Heart right ventricle (tissue), 16 donors: ENCODE measurements around the gene ADSS2. TPM values are rescaled to one million over a fixed set of nuclear protein-coding genes. Genes with fewer than 3 reads are reported as not detected.

Experiments used
- ATAC-seq, 8 donors: fragments of 200-7000 bp; cut with Tn5 transposase; one replicate each; pipeline ENCODE4 v1.9.1; 2020; ENCODE audit warnings: mild to moderate bottlenecking in 8 of 8, moderate library complexity in 8 of 8, moderate number of reproducible peaks in 1 of 8
- DNase-seq, 2 donors: peaks; one replicate each; pipeline ENCODE4 v3.0.0-alpha.2; 2020
- H3K27ac ChIP-seq, 10 donors: fragments of 200-600 bp; sonication (generic) in 2 of 10; one replicate each; pipeline versions ENCODE4 v1.5.0 to v1.8.0; 2020 to 2022; ENCODE audit warnings: mild to moderate bottlenecking in 3 of 10
- H3K27me3 ChIP-seq, 7 donors: fragments of 200-600 bp; one replicate each; pipeline ENCODE4 v1.8.0; 2021 to 2022; ENCODE audit warnings: mild to moderate bottlenecking in 2 of 7
- H3K36me3 ChIP-seq, 9 donors: fragments of 200-600 bp; sonication (generic) in 1 of 9; one replicate each; pipeline versions ENCODE4 v1.5.0 to v1.8.0; 2020 to 2022; ENCODE audit warnings: mild to moderate bottlenecking in 2 of 9
- H3K4me1 ChIP-seq, 9 donors: fragments of 200-600 bp; sonication (generic) in 1 of 9; one replicate each; pipeline versions ENCODE4 v1.5.0 to v1.8.0; 2020 to 2022; ENCODE audit warnings: mild to moderate bottlenecking in 4 of 9
- H3K4me3 ChIP-seq, 10 donors: fragments of 200-600 bp; sonication (generic) in 2 of 10; one replicate each; pipeline versions ENCODE4 v1.5.0 to v1.8.0; 2020 to 2022; ENCODE audit warnings: mild to moderate bottlenecking in 7 of 10, moderate library complexity in 2 of 10
- H3K9me3 ChIP-seq, 11 donors: fragments of 200-600 bp in 10 of 11; sonication (generic) in 2 of 11; one replicate each; pipeline versions ENCODE4 v1.5.0 to v1.8.0; 2013 to 2022; ENCODE audit warnings: mild to moderate bottlenecking in 2 of 11, control low read depth in 1 of 11, moderate library complexity in 1 of 11
- WGBS, 2 donors: extraction: QIAGEN DNeasy Blood & Tissue Kit; methylation state at CpG; one replicate each; pipeline ENCODE4 v1.1.7; 2013; ENCODE audit warnings: inconsistent platforms in 1 of 2; 5-methylcytosine and 5-hydroxymethylcytosine counted together
- intact Hi-C, 10 donors: fragments of 100-400 bp; cut with DNase I; formaldehyde crosslinking; loops; one replicate each; pipeline versions ENCODE4 v1.11.1 to v1.14.2; 2022
- polyA plus RNA-seq, 2 donors: library from polyadenylated mRNA; stranded (reverse); fragments of 200-250 nt; gene quantifications; one replicate each; pipeline ENCODE4 v1.2.3, GENCODE V29; 2013
- total RNA-seq, 10 donors: library from RNA; stranded (reverse); fragmentation: NEBNext Ultra II Directional in 3 of 10; extraction: Animal tissue kit (Norgen Biotek cat#: 25700) in 3 of 10; gene quantifications; one replicate each; pipeline versions ENCODE4 v1.2.1 to v1.2.4, GENCODE V29; 2021 to 2023
- TF ChIP-seq, protein P1 (sequence below), 9 donors: fragments of 200-600 bp; sonication (generic) in 2 of 9; IDR thresholded peaks; one replicate each; pipeline versions ENCODE4 v1.5.0 to v1.8.0; 2021 to 2022; ENCODE audit warnings: antibody characterized with exemption in 9 of 9, mild to moderate bottlenecking in 5 of 9, moderate library complexity in 1 of 9
- donor health status: Arrhythmogenic right ventricular cardiomyopathy.
- donor health status: ischemic (EF 13 %, LVEDD 7.1; RV severe dilation, severe dysfunction).
- donor health status: healthy with polysubstance abuse.
- donor health status: DM: no; HTN: yes; CAD: no.
- donor health status: DM: no; HTN: no; CAD: no.
- donor health status: ischemic (EF 25% LVEDD 6.9; RV normal size, moderate dysfunction).
- donor health status: ischemic (EF 25% LVEDD 5.7; RV mildly dilated, moderate dysfunction).
- donor health status: healthy.
- donor health status: DM: yes; HTN: yes; CAD: no.
- donor health status: Ischemic cardiomyopathy.
- donor health status: ischemic (EF 35%, LVEDD 5.7; RV mildly dilated, moderate dysfunction).
- donor health status: nonischemic (EF 11% LVEDD 7.7; RV severe dilation, severe dysfunction).
- donor health status: DM: yes; HTN: yes; CAD: no.
- donor health status: PGD.
- donor health status: ischemic (EF 29% LVEDD 5.4; RV normal size, mild dysfunction).
- donor health status: nonischemic (EF 23%, LVEDD 6.1; RV moderate dilation, normal function).

The ADSS2 gene
- total and polyA plus RNA-seq, 12 donors = 4.5 to 16.2 (median 7.4) TPM

DNA sequence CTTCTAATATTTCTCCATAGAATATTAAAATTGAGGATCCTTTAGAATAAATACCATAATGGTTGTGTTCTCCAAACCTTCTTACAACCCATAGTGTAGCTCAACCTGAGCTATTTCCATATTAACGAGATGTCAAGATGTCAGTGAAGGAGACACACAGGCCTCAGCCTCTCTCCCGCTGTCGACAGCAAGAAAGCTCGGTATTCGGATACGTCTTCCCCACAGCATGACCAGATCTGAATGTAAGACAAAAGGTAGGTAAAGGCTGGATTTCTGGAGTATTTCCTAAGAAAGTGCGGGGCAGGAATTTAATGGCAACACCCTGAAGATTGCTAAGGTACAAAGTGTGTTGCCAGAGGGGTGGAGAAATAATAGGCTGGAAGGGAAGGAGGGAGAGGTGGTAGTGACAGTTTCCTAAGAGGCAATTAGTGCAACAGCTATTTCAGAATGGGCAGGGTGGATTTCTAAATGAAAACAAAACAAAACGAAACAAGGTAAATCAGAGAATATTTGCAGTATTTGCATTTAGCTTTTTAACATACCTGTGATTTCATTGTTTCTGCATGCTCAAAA, 1.7 kb downstream of the ADSS2 start:
- H3K36me3 ChIP-seq = peaks cover 0 to 6% (median 0%) of the 10 kb centered on the region in 9 donors
- DNase-seq = no peak
- peaks cover 10 to 56% (median 26%) of the 10 kb centered on the region in 9 donors for H3K4me1 ChIP-seq
- no peak for ATAC-seq
- intact Hi-C loops = loop anchor here in 5 of 10 donors (5.0 to 10.0 kb wide), 5 partner anchors 202 to 525 kb away; partner anchors contain the start of genes DESI2 (in 4 of the 5) and HNRNPU (in 1 of the 5)
- H3K9me3 ChIP-seq = no peaks in the 10 kb centered on the region
- 78 to 81% methylated on average over 8 of the region's 8 CpGs for WGBS, 2 donors
- TF ChIP-seq, protein P1, sequence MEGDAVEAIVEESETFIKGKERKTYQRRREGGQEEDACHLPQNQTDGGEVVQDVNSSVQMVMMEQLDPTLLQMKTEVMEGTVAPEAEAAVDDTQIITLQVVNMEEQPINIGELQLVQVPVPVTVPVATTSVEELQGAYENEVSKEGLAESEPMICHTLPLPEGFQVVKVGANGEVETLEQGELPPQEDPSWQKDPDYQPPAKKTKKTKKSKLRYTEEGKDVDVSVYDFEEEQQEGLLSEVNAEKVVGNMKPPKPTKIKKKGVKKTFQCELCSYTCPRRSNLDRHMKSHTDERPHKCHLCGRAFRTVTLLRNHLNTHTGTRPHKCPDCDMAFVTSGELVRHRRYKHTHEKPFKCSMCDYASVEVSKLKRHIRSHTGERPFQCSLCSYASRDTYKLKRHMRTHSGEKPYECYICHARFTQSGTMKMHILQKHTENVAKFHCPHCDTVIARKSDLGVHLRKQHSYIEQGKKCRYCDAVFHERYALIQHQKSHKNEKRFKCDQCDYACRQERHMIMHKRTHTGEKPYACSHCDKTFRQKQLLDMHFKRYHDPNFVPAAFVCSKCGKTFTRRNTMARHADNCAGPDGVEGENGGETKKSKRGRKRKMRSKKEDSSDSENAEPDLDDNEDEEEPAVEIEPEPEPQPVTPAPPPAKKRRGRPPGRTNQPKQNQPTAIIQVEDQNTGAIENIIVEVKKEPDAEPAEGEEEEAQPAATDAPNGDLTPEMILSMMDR (IDR thresholded peaks at IDR 0.05) = no peak
- H3K27me3 ChIP-seq = no peaks in the 10 kb centered on the region
- peak overlapping the region in 7 of 10 donors; percentile 75 to 97 (median 90) for H3K4me3 ChIP-seq
- peak overlapping the region in 7 of 10 donors; percentile 90 to 97 (median 95) for H3K27ac ChIP-seq

DNA sequence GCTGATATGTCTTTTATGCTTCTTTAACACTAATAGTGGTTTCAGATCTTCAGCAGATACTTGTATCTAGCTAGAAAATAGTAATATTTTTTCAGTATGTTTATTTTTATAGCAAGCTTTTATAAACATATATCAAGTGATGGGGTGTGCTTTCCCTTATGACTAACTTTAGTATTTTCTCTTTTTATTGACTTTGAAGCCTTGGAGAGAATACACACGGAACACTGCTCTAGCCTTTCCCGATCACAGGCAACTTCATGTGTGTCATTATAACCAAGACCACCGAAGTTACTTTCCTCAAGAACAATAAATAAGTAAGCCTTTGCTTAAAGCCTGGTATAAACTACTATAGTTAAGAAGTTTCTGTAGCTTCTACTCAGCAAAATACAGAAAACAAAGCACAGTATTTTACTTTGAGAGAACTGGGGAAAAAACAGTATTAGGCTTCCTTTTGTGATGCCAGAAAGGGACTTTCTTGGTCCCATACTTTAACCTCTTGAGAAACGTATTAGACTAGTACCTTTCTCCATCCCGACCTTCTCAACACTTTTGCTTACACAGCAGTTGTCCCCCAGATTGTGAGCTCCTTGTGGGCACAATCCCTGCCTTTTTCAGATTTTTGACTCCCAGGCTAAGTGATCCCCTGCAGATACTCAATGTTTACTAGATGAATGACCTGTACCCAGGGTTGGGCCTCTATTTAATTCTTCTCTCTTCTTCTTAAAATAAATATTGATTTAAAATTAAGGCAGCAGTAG, 3.3 kb downstream of the ADSS2 start:
- TF ChIP-seq, protein P1 (IDR thresholded peaks at IDR 0.05) = no peak
- intact Hi-C loops = no loop called here
- no peaks in the 10 kb centered on the region for H3K9me3 ChIP-seq
- ATAC-seq = no peak
- H3K4me1 ChIP-seq = peaks cover 10 to 62% (median 30%) of the 10 kb centered on the region in 9 donors
- no peak for DNase-seq
- no peak overlapping the region for H3K27ac ChIP-seq
- WGBS, 2 donors = 91 to 93% methylated on average over 5 of the region's 5 CpGs
- peaks cover 0 to 6% (median 0%) of the 10 kb centered on the region in 9 donors for H3K36me3 ChIP-seq
- H3K27me3 ChIP-seq = no peaks in the 10 kb centered on the region
- no peak overlapping the region for H3K4me3 ChIP-seq

DNA sequence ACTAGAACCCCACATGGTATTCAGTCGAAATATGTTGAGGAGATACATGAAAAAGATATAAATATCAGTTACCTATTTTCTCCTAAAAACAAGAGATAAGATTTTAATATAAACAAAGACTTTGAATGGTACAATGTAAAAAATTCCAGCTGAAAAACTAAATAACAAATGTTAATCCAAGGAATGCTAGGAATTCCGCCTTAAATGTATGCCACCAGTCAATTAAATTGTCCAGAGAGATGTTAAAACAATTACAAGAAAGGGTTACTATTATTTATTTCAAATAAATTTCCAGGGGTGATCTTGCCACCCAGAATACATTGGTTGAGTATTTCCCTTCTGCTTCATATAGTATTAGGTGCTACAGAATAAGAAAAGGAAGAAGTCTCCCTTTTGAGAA, 4.2 kb downstream of the ADSS2 start:
- TF ChIP-seq, protein P1 (IDR thresholded peaks at IDR 0.05) = no peak
- no peak overlapping the region for H3K4me3 ChIP-seq
- ATAC-seq (no peak), DNase-seq (no peak)
- 95 to 96% methylated on average over 2 of the region's 2 CpGs for WGBS, 2 donors
- intact Hi-C loops = no loop called here
- peaks cover 10 to 60% (median 32%) of the 10 kb centered on the region in 9 donors for H3K4me1 ChIP-seq
- H3K36me3 ChIP-seq = peaks cover 0 to 6% (median 0%) of the 10 kb centered on the region in 9 donors
- H3K9me3 ChIP-seq = no peaks in the 10 kb centered on the region
- H3K27ac ChIP-seq = no peak overlapping the region
- H3K27me3 ChIP-seq = no peaks in the 10 kb centered on the region

DNA sequence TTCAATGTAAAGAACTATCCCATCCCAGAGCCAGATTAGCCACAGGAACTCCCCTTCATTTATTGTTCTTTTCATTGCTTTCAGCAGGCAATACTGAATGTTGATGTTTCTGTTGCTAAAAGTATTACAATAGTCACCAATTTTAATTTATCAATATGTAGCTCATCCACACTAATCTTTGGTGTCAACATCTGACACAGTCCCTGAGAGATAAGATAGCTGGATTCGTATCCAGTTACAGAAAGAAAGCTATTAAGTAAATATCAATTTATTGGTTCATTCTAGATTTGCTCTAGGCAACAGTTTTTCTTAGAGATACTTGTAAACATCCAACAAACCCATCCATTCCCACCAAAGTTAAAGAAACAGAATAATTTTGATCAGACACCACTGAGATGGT, 4.7 kb downstream of the ADSS2 start:
- intact Hi-C loops = no loop called here
- 62 to 76% methylated on average over 1 of the region's 1 CpG for WGBS, 2 donors
- TF ChIP-seq, protein P1 (IDR thresholded peaks at IDR 0.05) = no peak
- no peak for ATAC-seq
- DNase-seq = no peak
- H3K27me3 ChIP-seq = no peaks in the 10 kb centered on the region
- H3K4me1 ChIP-seq = peaks cover 10 to 56% (median 30%) of the 10 kb centered on the region in 9 donors
- no peak overlapping the region for H3K27ac ChIP-seq
- no peak overlapping the region for H3K4me3 ChIP-seq
- H3K9me3 ChIP-seq = no peaks in the 10 kb centered on the region
- H3K36me3 ChIP-seq = peaks cover 0 to 6% (median 0%) of the 10 kb centered on the region in 9 donors
